ENCODE results near the gene RBM17. TPM values are rescaled to one million over a fixed set of nuclear protein-coding genes. Genes with fewer than 3 reads are reported as not detected.

RBM17 gene
- total RNA-seq, 1 experiment from 2014 or later, result 128 TPM

DNA sequence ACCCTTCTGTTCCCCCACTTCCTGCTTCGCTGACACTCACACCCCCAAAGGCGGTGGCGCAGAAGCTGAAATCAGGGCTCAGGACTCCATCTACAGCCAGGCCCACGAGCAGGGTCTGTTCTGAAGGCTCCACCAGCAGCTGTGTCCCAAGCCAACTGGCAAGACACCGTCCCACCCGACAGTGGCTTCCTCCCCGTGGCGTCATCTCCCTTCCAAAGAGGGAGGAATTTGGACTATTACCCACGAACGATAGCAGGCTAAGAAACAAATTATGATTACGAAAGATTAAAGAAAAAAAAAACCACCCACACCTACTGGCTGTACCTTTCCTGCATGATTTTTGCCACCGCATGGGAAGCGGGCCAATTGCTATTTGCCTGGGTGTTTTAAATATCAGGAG is 54.3 kb downstream of the RBM17 start:
- ChIA-PET POLR2A (interaction anchor here (0.6 to 2.9 kb wide), 3 partner anchors 19 to 259 kb away, joined by 3 to 14 read pairs (median 5); no protein-coding TSS in a partner anchor), CTCF (interaction anchor here (0.6 to 0.8 kb wide), 2 partner anchors 8 to 82 kb away, joined by 3 to 5 read pairs; no protein-coding TSS in a partner anchor)
- no peak overlapping the region for H3K4me3 Mint-ChIP-seq (ENCODE audit: unreplicated experiment)
- intact Hi-C loops (cut with micrococcal nuclease), result no loop called here
- no peak for DNase-seq (ENCODE audit: unreplicated experiment)
- H3K4me1 Mint-ChIP-seq (ENCODE audit: insufficient read depth, unreplicated experiment), result peaks cover 19% of the 10 kb centered on the region
- peaks cover 5% of the 10 kb centered on the region for H3K36me3 Mint-ChIP-seq (ENCODE audit: insufficient read depth, unreplicated experiment)
- no peak overlapping the region for H3K27ac Mint-ChIP-seq (ENCODE audit: low read depth, unreplicated experiment)
- H3K9me3 Mint-ChIP-seq (ENCODE audit: unreplicated experiment), result no peaks in the 10 kb centered on the region
- TF ChIP-seq, protein P1, sequence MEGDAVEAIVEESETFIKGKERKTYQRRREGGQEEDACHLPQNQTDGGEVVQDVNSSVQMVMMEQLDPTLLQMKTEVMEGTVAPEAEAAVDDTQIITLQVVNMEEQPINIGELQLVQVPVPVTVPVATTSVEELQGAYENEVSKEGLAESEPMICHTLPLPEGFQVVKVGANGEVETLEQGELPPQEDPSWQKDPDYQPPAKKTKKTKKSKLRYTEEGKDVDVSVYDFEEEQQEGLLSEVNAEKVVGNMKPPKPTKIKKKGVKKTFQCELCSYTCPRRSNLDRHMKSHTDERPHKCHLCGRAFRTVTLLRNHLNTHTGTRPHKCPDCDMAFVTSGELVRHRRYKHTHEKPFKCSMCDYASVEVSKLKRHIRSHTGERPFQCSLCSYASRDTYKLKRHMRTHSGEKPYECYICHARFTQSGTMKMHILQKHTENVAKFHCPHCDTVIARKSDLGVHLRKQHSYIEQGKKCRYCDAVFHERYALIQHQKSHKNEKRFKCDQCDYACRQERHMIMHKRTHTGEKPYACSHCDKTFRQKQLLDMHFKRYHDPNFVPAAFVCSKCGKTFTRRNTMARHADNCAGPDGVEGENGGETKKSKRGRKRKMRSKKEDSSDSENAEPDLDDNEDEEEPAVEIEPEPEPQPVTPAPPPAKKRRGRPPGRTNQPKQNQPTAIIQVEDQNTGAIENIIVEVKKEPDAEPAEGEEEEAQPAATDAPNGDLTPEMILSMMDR (IDR thresholded peaks at IDR 0.05; ENCODE audit: unreplicated experiment), result no peak
- H3K27me3 Mint-ChIP-seq (ENCODE audit: insufficient read depth, unreplicated experiment), result peaks cover 11% of the 10 kb centered on the region
- no TSS peak for BruUV-seq (replicated peaks)

DNA sequence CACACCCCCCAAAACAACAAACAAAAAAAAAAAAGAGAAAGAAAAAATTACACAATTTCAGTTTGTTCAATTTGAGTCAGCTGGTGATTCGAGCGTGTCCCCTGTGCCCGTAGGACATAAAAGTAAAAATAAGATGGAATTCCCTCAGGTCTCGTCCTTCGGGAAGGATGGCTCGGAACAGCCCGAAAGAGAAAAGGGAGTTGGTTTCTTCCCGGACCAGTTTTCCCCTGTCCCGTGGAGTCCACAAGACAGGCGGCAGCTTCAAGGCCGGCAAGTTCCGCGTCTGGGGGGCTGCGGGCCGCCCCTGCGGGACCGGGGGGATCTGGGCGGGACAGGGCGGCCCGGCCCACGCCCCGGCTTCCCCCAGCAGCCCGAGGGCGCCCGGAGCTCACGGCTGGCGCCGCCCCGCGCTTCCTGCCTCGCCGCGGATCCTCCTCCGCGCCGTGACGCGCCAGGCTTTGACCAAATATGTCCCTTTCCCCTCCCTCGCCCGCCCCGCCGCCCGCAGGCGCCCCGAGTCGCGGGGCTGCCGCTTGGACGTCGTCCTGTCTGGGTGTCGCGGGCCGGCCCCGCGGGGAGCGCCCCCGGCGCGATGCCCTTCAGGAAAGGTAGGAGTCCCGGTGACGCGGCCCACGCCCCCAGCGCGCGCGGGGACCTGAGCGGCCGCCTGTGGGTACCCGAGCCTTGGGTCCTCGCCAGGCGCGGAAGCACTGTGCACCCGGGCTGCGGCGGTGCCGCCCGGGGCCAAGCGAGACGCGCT is 55.8 kb downstream of the RBM17 start:
- intact Hi-C loops (cut with micrococcal nuclease), result no loop called here
- TF ChIP-seq, protein P1 (IDR thresholded peaks at IDR 0.05; ENCODE audit: unreplicated experiment), result no peak
- peak; percentile 82 for DNase-seq (ENCODE audit: unreplicated experiment)
- POLR2A ChIA-PET, result interaction anchor here (0.9 to 2.9 kb wide), 4 partner anchors 18 to 94 kb away, joined by 3 to 14 read pairs (median 4); no protein-coding TSS in a partner anchor
- Mint-ChIP-seq H3K27ac (ENCODE audit: low read depth, unreplicated experiment) (no peak overlapping the region), H3K27me3 (ENCODE audit: insufficient read depth, unreplicated experiment) (no peaks in the 10 kb centered on the region), H3K4me3 (ENCODE audit: unreplicated experiment) (peak overlapping the region; percentile 78), H3K36me3 (ENCODE audit: insufficient read depth, unreplicated experiment) (peaks cover 5% of the 10 kb centered on the region), H3K4me1 (ENCODE audit: insufficient read depth, unreplicated experiment) (peaks cover 19% of the 10 kb centered on the region), H3K9me3 (ENCODE audit: unreplicated experiment) (no peaks in the 10 kb centered on the region)
- BruUV-seq (replicated peaks), result no TSS peak
- CTCF ChIA-PET, result interaction anchor here (0.6 to 1.1 kb wide), 4 partner anchors 58 to 262 kb away, joined by 3 to 5 read pairs (median 3); partner anchors contain the start of gene PFKFB3

DNA sequence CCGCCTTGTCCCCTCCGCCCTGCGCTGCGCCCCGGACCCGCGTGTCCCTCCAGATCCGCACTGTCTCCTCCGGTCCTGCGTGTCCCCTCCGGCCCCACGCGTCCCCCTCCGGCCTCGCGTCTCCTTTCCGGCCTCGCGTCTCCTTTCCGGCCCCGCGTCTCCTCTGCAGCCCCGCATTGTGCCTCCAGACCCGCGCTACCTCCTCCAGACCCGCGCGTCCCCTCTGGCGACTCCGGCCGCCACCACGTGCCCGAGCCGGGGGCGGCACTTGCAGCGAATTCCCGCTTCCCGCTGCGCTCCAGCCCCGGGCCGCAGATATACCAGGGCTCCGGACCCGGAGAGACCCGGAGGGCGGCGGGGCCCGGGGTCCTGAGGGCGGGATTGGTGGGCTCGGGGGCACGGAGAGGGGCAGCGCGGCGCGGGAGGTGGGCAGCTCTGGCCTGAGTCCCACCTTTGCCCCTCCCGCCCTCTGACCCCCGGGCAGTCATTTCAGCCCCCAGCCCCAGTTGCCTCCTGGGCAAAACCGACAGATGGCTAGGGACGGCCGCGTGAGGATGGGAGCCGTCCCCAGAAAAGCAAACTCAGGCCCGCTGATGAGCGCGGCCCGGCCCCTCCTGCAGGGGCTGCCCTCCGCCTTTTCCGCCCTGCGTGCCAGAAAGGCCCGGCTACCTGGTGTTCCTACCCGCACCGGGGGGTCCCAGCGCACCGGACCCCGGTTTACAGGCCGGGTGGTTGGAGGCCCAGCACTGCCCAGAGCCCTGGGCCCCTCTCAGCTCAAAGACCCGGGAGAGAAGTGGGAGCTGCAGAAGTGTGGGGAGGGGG is 56.5 kb downstream of the RBM17 start:
- intact Hi-C loops (cut with micrococcal nuclease), result no loop called here
- Mint-ChIP-seq H3K27ac (ENCODE audit: low read depth, unreplicated experiment) (no peak overlapping the region), H3K27me3 (ENCODE audit: insufficient read depth, unreplicated experiment) (no peaks in the 10 kb centered on the region), H3K9me3 (ENCODE audit: unreplicated experiment) (no peaks in the 10 kb centered on the region), H3K4me1 (ENCODE audit: insufficient read depth, unreplicated experiment) (peaks cover 19% of the 10 kb centered on the region), H3K4me3 (ENCODE audit: unreplicated experiment) (peak overlapping the region; percentile 78), H3K36me3 (ENCODE audit: insufficient read depth, unreplicated experiment) (peaks cover 8% of the 10 kb centered on the region)
- POLR2A ChIA-PET, result interaction anchor here (0.9 to 2.9 kb wide), 3 partner anchors 14 to 93 kb away, joined by 3 to 14 read pairs (median 3); no protein-coding TSS in a partner anchor
- DNase-seq (ENCODE audit: unreplicated experiment), result no peak
- TF ChIP-seq, protein P1 (IDR thresholded peaks at IDR 0.05; ENCODE audit: unreplicated experiment), result no peak
- BruUV-seq (replicated peaks), result no TSS peak
- CTCF ChIA-PET, result interaction anchor here (2.3 kb wide), 1 partner anchor 257 kb away, joined by 8 read pairs; no protein-coding TSS in a partner anchor
